ENCODE results near the gene PSMG1.
"Not testable (repeated sequence)": the region's sequence is repeated elsewhere in the genome, so short reads cannot be mapped to it uniquely, and the experiment has no call there.

Gene PSMG1

GRCh38 chr21:39221282-39221996 is 38.2 kb upstream of the PSMG1 start:
- Histone ChIP-seq H3K4me2 (ENCODE audit: low read length) (no peak overlapping the region), H3K36me3 (ENCODE audit: control insufficient read depth, insufficient read depth, low read length) (no peaks in the 10 kb centered on the region), H3K27ac (no peak overlapping the region), H3K27me3 (ENCODE audit: control insufficient read depth, insufficient read depth, low read length) (no peaks in the 10 kb centered on the region), H2AFZ (no peak overlapping the region), H3K9ac (no peak overlapping the region), H3K4me1 (no peaks in the 10 kb centered on the region), H3K9me3 (ENCODE audit: control insufficient read depth, low read length) (no peaks in the 10 kb centered on the region), H3K4me3 (ENCODE audit: low read depth, low read length) (no peak overlapping the region), H3K79me2 (no peaks in the 10 kb centered on the region)
- TF ChIP-seq CTCF (IDR thresholded peaks at IDR 0.05): no peak

- H3K4me1 ChIP-seq; H3K4me3 ChIP-seq (ENCODE audit: low read depth, low read length); H3K9ac ChIP-seq; H3K9me3 ChIP-seq (ENCODE audit: control insufficient read depth, low read length); H3K27me3 ChIP-seq (ENCODE audit: control insufficient read depth, insufficient read depth, low read length); H3K79me2 ChIP-seq; H2AFZ ChIP-seq; H3K36me3 ChIP-seq (ENCODE audit: control insufficient read depth, insufficient read depth, low read length); H3K4me2 ChIP-seq (ENCODE audit: low read length); H3K27ac ChIP-seq: not testable (repeated sequence)
Observed at GRCh38 chr21:39220875-39221274, 37.6 kb upstream of the PSMG1 start.

GRCh38 chr21:39220150-39220549 is 36.9 kb upstream of the PSMG1 start:
- Histone ChIP-seq H3K9ac (no peak overlapping the region), H3K27ac (no peak overlapping the region), H2AFZ (no peak overlapping the region), H3K9me3 (ENCODE audit: control insufficient read depth, low read length) (no peaks in the 10 kb centered on the region), H3K36me3 (ENCODE audit: control insufficient read depth, insufficient read depth, low read length) (no peaks in the 10 kb centered on the region), H3K4me2 (ENCODE audit: low read length) (no peak overlapping the region), H3K27me3 (ENCODE audit: control insufficient read depth, insufficient read depth, low read length) (no peaks in the 10 kb centered on the region), H3K4me1 (no peaks in the 10 kb centered on the region), H3K4me3 (ENCODE audit: low read depth, low read length) (no peak overlapping the region), H3K79me2 (no peaks in the 10 kb centered on the region)
- no peak for TF ChIP-seq CTCF (IDR thresholded peaks at IDR 0.05)

GRCh38 chr21:39218082-39218409 is 34.8 kb upstream of the PSMG1 start:
- Histone ChIP-seq H3K9ac (no peak overlapping the region), H3K27ac (no peak overlapping the region), H3K9me3 (ENCODE audit: control insufficient read depth, low read length) (no peaks in the 10 kb centered on the region), H3K4me1 (no peaks in the 10 kb centered on the region), H3K79me2 (no peaks in the 10 kb centered on the region), H3K36me3 (ENCODE audit: control insufficient read depth, insufficient read depth, low read length) (no peaks in the 10 kb centered on the region), H2AFZ (no peak overlapping the region), H3K4me2 (ENCODE audit: low read length) (no peak overlapping the region), H3K4me3 (ENCODE audit: low read depth, low read length) (no peak overlapping the region), H3K27me3 (ENCODE audit: control insufficient read depth, insufficient read depth, low read length) (no peaks in the 10 kb centered on the region)
- TF ChIP-seq CTCF (IDR thresholded peaks at IDR 0.05): no peak

- Histone ChIP-seq H3K9me3 (ENCODE audit: control insufficient read depth, low read length) (no peaks in the 10 kb centered on the region), H3K79me2 (no peaks in the 10 kb centered on the region), H3K4me1 (no peaks in the 10 kb centered on the region), H3K4me2 (ENCODE audit: low read length) (no peak overlapping the region), H3K27me3 (ENCODE audit: control insufficient read depth, insufficient read depth, low read length) (no peaks in the 10 kb centered on the region), H3K9ac (no peak overlapping the region), H3K36me3 (ENCODE audit: control insufficient read depth, insufficient read depth, low read length) (no peaks in the 10 kb centered on the region), H2AFZ (no peak overlapping the region), H3K27ac (no peak overlapping the region), H3K4me3 (ENCODE audit: low read depth, low read length) (no peak overlapping the region)
- TF ChIP-seq CTCF (IDR thresholded peaks at IDR 0.05): no peak
Observed at GRCh38 chr21:39217356-39218081, 34.3 kb upstream of the PSMG1 start.

Data from parathyroid adenoma (tissue), 2 donors.